IPS-NIHi7 (cell line): ENCODE measurements around the gene KRT27.

ENCODE experiments used
- DNase-seq: peaks from one replicate; pipeline ENCODE4 v3.0.0; 2012; ENCODE audit warnings: mixed read lengths; ENCODE audit errors: extremely low spot score

KRT27 gene

GRCh38 chr17:40809721-40810421 is 27.5 kb upstream of the KRT27 start:
- no peak for DNase-seq

GRCh38 chr17:40806131-40806530 is 23.8 kb upstream of the KRT27 start:
- no peak for DNase-seq

- peak; percentile 90 for DNase-seq
These were observed 21.3 kb upstream of the KRT27 start for GRCh38 chr17:40803617-40804082.

- no peak for DNase-seq
These were observed 18.8 kb upstream of the KRT27 start for GRCh38 chr17:40801157-40801556.

- no peak for DNase-seq
These were observed 18.0 kb upstream of the KRT27 start for GRCh38 chr17:40800381-40800780.

- DNase-seq = no peak
These were observed 17.5 kb upstream of the KRT27 start, which contains the start of gene KRT28 for GRCh38 chr17:40799859-40800258. Gene KRT28 (minus strand): TSS chr17:40799959. CDS start chr17:40799893, 66 bp downstream.

GRCh38 chr17:40796846-40797245 is 14.5 kb upstream of the KRT27 start:
- no peak for DNase-seq

- DNase-seq = no peak
These were observed 12.8 kb upstream of the KRT27 start for GRCh38 chr17:40795019-40795667.

- DNase-seq = no peak
These were observed 12.1 kb upstream of the KRT27 start for GRCh38 chr17:40794466-40794865.

- DNase-seq = no peak
These were observed 11.5 kb upstream of the KRT27 start for GRCh38 chr17:40793832-40794231.

- peak; percentile 30 for DNase-seq
These were observed 9.6 kb upstream of the KRT27 start for GRCh38 chr17:40791787-40792436.

- DNase-seq = no peak
These were observed 8.8 kb upstream of the KRT27 start for GRCh38 chr17:40791111-40791510.

GRCh38 chr17:40779181-40779909 is 3.0 kb downstream of the KRT27 start:
- peak; percentile 37 for DNase-seq

- DNase-seq = no peak
These were observed 3.9 kb downstream of the KRT27 start for GRCh38 chr17:40778461-40778860.

- DNase-seq = no peak
These were observed 4.4 kb downstream of the KRT27 start for GRCh38 chr17:40777971-40778370.

GRCh38 chr17:40777459-40777858 is 4.9 kb downstream of the KRT27 start:
- DNase-seq = no peak

- DNase-seq = no peak
These were observed 6.4 kb downstream of the KRT27 start for GRCh38 chr17:40775945-40776344.

GRCh38 chr17:40772101-40772500 is 10.2 kb downstream of the KRT27 start, which contains the start of gene KRT26:
Gene KRT26 (minus strand): TSS chr17:40772201. CDS start chr17:40772113, 88 bp downstream.
- DNase-seq = no peak

- no peak for DNase-seq
These were observed 16.7 kb downstream of the KRT27 start for GRCh38 chr17:40765657-40766056.

- DNase-seq = no peak
These were observed 18.6 kb downstream of the KRT27 start for GRCh38 chr17:40763752-40764151.

- no peak for DNase-seq
These were observed 22.0 kb downstream of the KRT27 start for GRCh38 chr17:40760105-40761016.
